SU-DHL-6 (cell line): ENCODE measurements around the gene ZMYM3.

Source experiments
- H2AFZ ChIP-seq: fragments of 200-600 bp; sonication (generic); 2 replicates; pipeline ENCODE4 v1.6.1; 2014; ENCODE audit warnings: low read depth, mild to moderate bottlenecking, moderate library complexity, mixed read lengths, antibody characterized with exemption, low read length; ENCODE audit not compliant: severe bottlenecking
- H3F3A ChIP-seq: fragments of 200-600 bp; shearing (Covaris generic); 2 replicates; pipeline ENCODE4 v1.6.0; 2016; ENCODE audit warnings: antibody characterized with exemption, mild to moderate bottlenecking; ENCODE audit not compliant: insufficient read depth
- H3K27ac ChIP-seq: fragments of 200-600 bp; sonication (generic); 2 replicates; pipeline ENCODE4 v1.5.1; 2016; ENCODE audit warnings: low read depth, mild to moderate bottlenecking, low read length, moderate library complexity, mixed read lengths
- H3K27me3 ChIP-seq: fragments of 200-600 bp; sonication (generic), shearing (Covaris generic); 2 replicates; pipeline ENCODE4 v1.6.0; 2014; ENCODE audit warnings: mild to moderate bottlenecking, low read length
- H3K36me3 ChIP-seq: fragments of 200-600 bp; sonication (generic); 2 replicates; pipeline ENCODE4 v1.6.1; 2014; ENCODE audit warnings: mild to moderate bottlenecking, low read length, mixed read lengths
- H3K4me2 ChIP-seq: fragments of 300-600, 200-600 bp; shearing (Covaris generic), sonication (generic); 2 replicates; pipeline ENCODE4 v1.6.0; 2014; ENCODE audit warnings: low read length, low read depth, mild to moderate bottlenecking; ENCODE audit not compliant: poor library complexity, severe bottlenecking
- H3K4me3 ChIP-seq: fragments of 200-600 bp; sonication (generic); 2 replicates; pipeline ENCODE4 v1.5.1; 2014; ENCODE audit warnings: antibody characterized with exemption, low read length, mild to moderate bottlenecking, mixed read lengths; ENCODE audit not compliant: insufficient read depth, poor library complexity, severe bottlenecking
- H3K79me2 ChIP-seq: fragments of 200-600 bp; sonication (generic); 2 replicates; pipeline ENCODE4 v1.6.1; 2014; ENCODE audit warnings: mild to moderate bottlenecking, low read length, moderate library complexity; ENCODE audit not compliant: insufficient read depth
- H3K9ac ChIP-seq: fragments of 200-600 bp; sonication (generic); 2 replicates; pipeline ENCODE4 v1.7.0; 2014; ENCODE audit warnings: mild to moderate bottlenecking, low read length
- H3K9me2 ChIP-seq: fragments of 200-600 bp; sonication (generic); replicated peaks from 2 replicates; pipeline ENCODE4 v1.6.1; 2014; ENCODE audit warnings: low read length; ENCODE audit not compliant: insufficient read depth
- H3K9me3 ChIP-seq: fragments of 200-600 bp; sonication (generic); 2 replicates; pipeline ENCODE4 v1.6.1; 2014; ENCODE audit warnings: low read length, mixed read lengths; ENCODE audit not compliant: insufficient read depth
- H4K20me1 ChIP-seq: fragments of 200-600 bp; sonication (generic); 2 replicates; pipeline ENCODE4 v1.6.1; 2014; ENCODE audit warnings: low read depth, mild to moderate bottlenecking, antibody characterized with exemption, low read length, moderate library complexity, mixed read lengths
- EZH2phosphoT487 ChIP-seq: fragments of 200-600 bp; sonication (generic), shearing (Covaris generic); conservative IDR thresholded peaks from 2 replicates; pipeline ENCODE4 v1.6.1; 2018; ENCODE audit warnings: mild to moderate bottlenecking, antibody characterized with exemption, low read length, moderate library complexity, mixed read lengths
- TF ChIP-seq, protein P1 (sequence below): fragments of 200-600 bp; sonication (generic); IDR thresholded peaks from one replicate; pipeline ENCODE4 v1.5.1; 2017; ENCODE audit warnings: antibody characterized with exemption, mild to moderate bottlenecking, low read length, moderate library complexity; ENCODE audit not compliant: insufficient read depth, poor library complexity, severe bottlenecking

Gene ZMYM3

DNA sequence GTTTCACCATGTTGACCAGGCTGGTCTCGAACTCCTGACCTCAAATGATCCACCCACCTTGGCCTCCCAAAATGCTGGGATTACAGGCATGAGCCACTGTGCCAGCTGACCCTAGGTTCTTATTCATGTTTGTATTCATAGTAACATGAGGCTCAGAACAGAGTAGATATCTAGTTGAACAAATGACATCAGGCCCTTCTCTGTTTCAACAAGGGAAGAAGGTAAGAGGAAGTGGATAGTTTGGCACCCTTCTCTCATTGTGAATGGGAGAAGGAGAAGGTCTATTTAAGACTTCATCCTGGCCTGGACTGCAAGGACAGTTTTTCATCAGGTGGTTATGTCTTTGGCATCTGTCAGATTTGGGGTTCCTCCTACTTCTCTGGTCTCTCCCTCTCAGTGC, 17.1 kb downstream of the ZMYM3 start:
- Histone ChIP-seq H3K27me3 (no peaks in the 10 kb centered on the region), H3F3A (no peaks in the 10 kb centered on the region), H3K27ac (no peak overlapping the region), H3K4me2 (no peak overlapping the region), H3K4me3 (no peak overlapping the region), H4K20me1 (no peaks in the 10 kb centered on the region), H3K79me2 (no peaks in the 10 kb centered on the region), H2AFZ (no peak overlapping the region), H3K9ac (no peak overlapping the region), H3K36me3 (no peaks in the 10 kb centered on the region), H3K9me2 (no peaks in the 10 kb centered on the region), H3K9me3 (no peaks in the 10 kb centered on the region)
- TF ChIP-seq, protein P1, sequence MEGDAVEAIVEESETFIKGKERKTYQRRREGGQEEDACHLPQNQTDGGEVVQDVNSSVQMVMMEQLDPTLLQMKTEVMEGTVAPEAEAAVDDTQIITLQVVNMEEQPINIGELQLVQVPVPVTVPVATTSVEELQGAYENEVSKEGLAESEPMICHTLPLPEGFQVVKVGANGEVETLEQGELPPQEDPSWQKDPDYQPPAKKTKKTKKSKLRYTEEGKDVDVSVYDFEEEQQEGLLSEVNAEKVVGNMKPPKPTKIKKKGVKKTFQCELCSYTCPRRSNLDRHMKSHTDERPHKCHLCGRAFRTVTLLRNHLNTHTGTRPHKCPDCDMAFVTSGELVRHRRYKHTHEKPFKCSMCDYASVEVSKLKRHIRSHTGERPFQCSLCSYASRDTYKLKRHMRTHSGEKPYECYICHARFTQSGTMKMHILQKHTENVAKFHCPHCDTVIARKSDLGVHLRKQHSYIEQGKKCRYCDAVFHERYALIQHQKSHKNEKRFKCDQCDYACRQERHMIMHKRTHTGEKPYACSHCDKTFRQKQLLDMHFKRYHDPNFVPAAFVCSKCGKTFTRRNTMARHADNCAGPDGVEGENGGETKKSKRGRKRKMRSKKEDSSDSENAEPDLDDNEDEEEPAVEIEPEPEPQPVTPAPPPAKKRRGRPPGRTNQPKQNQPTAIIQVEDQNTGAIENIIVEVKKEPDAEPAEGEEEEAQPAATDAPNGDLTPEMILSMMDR: no peak
- TF ChIP-seq EZH2phosphoT487: no peak

DNA sequence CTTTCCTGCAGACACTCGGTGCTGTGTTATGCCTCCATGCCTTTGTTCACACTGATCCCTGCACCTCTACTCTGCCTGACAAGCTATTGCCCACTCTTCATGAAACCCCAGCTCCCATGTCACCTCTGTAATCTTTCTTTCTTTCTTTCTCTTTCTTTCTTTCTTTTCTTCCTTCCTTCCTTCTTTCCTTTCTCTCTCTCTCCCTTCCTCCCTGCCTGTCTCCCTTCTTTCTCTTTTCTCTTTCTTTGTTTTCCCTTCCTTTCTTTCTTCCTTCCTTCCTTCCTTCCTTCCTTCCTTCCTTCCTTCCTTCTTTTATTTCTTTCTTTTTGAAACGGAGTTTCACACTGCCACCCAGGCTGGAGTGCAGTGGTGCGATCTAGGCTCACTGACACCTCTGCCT, 18.5 kb downstream of the ZMYM3 start:
- Histone ChIP-seq H3K9ac (no peak overlapping the region), H3K36me3 (no peaks in the 10 kb centered on the region), H3K9me2 (no peaks in the 10 kb centered on the region), H3K4me3 (no peak overlapping the region), H3K79me2 (no peaks in the 10 kb centered on the region), H3K4me2 (no peak overlapping the region), H2AFZ (no peak overlapping the region), H3K9me3 (no peaks in the 10 kb centered on the region), H4K20me1 (no peaks in the 10 kb centered on the region), H3K27me3 (no peaks in the 10 kb centered on the region), H3F3A (no peaks in the 10 kb centered on the region), H3K27ac (no peak overlapping the region)
- TF ChIP-seq, protein P1: no peak
- TF ChIP-seq EZH2phosphoT487: no peak

DNA sequence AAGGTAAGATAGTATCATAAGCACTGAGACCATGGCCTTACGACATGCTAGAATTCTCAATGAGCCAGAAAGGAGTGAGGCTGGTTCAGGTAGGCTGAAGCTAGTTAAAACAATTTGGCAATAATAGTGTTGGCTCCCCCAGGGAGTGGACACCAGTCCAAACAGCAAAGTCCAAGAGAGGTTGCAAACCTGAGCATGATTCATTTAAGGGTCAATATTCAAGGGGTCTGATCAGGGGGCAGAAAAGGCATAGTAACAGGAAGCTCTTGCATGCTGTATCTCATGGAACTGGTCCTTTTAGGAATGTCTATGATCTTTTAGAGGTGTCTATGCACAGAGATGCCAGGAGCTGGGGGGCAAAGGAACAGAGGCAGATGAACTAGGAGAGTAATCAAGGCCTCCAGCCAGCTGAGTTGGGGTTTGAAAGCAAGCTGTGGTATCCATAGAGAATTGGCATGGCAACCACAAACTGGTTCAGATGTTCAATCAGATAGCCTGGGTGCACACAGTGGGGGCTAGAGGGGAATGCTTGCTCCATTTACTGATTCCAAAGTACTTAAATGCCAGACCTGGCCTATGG, 25.8 kb downstream of the ZMYM3 start:
- H3K9ac ChIP-seq: no peak overlapping the region

More for the DNA sequence above, 25.8 kb downstream of the ZMYM3 start:
- H3K27ac ChIP-seq: no peak overlapping the region
- no peaks in the 10 kb centered on the region for H3F3A ChIP-seq
- no peak overlapping the region for H3K4me3 ChIP-seq
- no peak overlapping the region for H2AFZ ChIP-seq
- no peaks in the 10 kb centered on the region for H3K36me3 ChIP-seq
- no peaks in the 10 kb centered on the region for H3K27me3 ChIP-seq
- H3K9me2 ChIP-seq: no peaks in the 10 kb centered on the region
- no peaks in the 10 kb centered on the region for H3K79me2 ChIP-seq
- H3K9me3 ChIP-seq: no peaks in the 10 kb centered on the region
- TF ChIP-seq, protein P1: no peak
- H4K20me1 ChIP-seq: no peaks in the 10 kb centered on the region
- no peak overlapping the region for H3K4me2 ChIP-seq
